EH (cell line): ENCODE results near the gene GLDN.
A peak's percentile ranks its signal among the peaks of the same experiment; 100 is the strongest.

ENCODE experiments used
- DNase-seq: peaks from one replicate; pipeline ENCODE4 v3.0.0-alpha.2; 2015; ENCODE audit warnings: low read depth

The GLDN gene

DNA sequence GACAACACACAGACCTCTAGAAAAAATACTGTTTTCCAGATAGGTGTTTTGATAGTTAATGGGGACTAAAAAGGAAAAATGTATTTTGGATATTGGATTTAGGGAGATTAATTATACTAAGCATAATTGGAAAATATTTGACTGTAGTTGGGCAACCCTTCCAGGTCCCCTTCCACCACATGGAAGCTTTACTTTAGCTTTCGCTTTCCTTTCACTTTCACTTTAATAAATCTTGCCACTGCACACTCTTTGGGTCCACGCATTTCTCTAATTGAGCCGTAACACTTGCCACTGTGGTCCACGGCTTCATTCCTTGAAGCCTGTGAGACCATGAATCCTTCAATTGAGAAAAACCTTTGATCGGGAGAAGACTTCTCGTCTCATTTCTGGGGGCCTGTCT lies 15.5 kb downstream of the GLDN start:
- no peak for DNase-seq

DNA sequence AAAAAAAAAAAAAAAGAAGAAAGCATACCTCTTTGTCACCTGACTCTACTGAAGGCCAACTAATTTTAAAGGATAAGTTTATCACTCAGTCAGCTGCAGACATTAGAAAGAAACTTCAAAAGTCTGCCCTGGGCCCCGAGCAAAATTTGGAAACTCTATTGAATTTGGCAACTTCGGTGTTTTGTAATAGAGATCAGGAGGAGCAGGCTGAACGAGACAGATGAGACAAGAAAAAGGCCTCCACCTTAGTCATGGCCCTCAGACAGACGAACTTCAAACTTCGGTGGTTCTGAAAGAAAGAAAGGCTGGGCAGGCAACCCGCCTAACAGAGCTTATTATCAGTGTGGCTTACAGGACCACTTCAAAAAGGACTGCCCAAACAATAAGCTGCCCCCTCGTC lies 18.5 kb downstream of the GLDN start:
- DNase-seq, result no peak

DNA sequence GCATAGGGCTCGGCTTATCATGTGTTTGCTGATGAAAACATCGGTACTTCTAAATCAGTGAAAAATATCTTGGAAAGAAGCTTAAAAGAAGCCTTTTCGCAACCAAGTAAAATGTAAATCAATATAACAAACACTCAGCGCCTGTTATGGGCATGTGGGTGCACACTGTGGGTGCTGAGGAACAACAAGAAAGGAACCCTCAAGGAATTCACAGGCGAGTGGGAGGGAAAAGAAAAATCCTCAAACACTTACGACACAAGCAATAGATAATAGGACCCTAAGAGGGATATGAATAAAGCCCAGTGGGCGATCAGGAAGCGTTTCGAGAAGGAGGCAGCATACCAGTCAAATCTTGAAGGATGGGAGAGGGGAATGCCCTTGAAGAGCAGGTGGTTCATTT lies 21.9 kb downstream of the GLDN start:
- no peak for DNase-seq

DNA sequence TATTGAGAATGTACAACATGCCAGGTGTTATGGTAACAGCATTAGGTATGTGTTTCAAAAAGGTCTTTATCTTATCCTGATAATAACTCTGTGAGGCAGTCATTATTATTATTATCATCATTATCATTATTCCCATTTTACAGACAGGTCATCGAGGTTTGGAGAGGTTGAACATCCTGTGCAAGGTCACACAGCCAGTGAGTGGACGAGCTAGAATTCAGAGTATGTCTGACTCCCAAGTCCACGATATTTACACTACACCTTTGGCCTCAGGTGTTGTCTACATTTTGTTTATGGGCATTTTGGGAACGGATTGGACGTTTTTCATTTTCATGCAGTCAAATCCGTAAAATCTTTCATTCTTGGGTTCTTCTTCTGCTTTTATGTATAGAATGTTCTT lies 24.0 kb downstream of the GLDN start:
- DNase-seq, result no peak

DNA sequence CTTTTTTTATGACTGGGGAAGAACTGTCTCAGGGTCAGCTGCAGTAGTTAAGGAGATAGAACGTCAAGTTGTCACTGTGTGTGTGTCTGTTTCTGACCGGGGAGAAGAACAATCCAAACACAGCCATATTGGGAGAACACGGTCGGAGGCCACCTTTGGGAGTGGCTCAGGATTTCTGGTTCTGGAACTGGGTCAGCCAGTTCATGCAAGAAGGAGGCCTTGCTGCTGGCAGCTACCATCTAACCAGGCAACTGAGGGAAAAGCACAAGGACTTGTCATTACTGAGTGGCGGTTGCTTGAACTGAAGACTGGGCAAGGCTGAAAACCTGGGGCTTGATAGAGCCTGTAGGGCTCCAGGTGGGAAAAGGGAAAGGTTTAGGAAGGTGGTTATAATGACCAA lies 24.6 kb downstream of the GLDN start:
- no peak for DNase-seq

DNA sequence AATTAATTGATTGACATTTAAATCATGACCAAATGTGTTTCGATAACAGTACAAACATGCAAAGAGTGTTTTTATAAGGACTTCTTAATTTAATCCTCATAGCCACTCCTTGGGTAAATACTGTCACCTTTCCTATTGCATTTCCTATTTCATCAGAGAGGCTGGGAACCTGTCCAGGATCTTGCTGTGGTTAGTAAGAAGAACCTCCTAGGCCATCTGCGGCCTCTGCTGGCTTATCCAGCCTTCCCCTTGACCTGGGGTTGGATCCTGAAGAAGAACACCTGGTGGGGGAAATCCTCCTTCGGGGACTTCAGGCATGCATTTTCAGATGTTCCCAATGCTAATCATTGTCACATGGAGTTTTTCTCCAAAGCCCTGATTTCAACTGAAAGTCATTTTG lies 25.5 kb downstream of the GLDN start:
- DNase-seq, result peak; percentile 72

DNA sequence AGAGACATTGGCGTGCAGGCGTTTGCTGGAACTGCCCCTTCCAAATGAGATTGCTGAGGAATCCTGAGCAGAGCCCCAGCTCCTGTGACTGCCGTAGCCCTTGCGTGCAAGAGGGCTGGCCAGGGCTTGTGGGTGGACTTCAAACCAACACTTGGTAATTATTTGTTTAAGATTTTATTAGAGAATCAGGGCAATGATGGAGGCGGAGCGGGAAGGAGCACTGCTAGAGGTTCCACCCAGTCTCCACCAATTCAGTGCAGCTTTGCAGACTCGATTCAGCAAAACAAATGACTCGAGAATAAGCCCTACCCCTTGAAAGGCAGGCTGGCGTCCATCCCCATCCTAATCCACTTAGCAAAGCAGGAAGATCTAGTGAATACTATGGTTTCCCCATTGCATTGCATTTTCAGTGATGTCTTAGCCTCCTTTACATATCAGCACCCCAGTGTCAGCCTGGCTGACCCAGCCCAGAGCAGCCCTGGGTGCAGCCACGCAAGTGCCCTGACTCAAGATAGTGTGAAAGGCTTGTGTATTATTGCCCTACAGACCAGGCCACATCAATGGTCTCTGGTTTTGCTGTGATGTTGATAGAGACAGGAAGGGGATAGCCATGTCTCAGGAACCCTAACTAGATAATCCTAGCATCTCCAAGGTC lies 26.0 kb downstream of the GLDN start:
- DNase-seq, result peak; percentile 85

DNA sequence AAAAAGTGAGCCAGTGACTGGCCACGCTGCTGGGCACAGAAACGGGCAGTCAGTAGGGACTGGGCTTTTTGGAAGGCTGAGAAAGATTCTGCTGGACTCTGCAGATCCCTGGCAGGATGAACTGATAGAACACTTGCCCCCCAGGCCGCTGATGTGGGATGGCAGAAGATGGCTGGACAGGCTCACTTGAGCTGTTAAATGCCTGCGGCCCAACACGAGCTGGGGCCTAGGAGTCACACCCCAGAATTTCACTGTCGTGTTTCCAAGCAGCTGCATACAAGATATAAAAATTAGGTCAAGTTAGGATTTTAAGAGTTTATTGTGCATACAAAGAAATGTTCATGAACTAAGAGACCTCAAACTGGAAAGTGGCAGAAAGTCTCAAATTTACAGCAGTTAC lies 26.9 kb downstream of the GLDN start:
- no peak for DNase-seq

DNA sequence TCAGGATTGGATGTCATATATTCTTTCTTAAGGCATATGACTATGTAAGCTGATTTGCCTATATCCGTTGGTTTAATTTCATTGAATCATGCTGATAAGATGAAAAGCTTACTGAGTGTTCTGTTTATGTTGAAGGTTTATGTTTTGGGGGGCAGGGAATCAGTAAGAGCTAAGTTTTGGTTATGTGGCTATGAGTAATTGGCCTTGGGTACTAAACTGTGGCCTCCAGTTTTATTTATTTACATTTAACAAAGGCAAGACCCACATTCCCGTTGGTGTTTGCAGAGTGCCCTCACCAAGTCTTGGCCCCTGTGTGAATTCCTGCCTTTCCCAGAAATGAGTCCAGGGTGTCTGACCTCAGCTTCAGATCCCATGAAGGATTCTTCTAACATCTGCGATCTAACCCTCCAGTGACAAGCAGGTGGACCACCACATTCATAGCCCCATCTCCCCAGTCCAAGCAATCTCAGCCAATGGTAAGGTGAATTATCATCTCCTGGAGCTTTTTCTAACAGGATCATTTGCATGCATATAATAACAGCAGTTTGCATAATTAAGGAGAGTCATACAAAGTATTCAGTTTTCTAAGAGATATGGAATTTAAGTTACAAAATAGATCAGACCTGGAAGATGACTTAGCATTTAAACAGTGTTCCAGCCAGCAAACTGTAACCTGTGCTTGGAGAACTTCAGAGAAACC lies 27.4 kb downstream of the GLDN start:
- peak; percentile 86 for DNase-seq

DNA sequence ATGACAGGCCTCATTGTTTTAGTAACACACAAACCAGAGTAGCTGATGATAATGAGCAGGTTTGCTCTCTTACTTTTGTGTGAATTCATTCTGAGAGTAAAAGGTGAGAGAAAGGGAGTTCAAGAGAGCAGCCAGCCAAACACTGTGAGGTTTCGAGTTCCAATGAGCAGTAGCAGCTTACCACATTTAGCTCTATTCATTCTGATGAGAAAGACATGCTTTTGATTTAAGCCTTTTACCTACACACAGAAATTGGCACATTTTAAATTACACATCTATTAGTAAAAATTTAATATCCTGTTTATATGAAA lies 28.0 kb downstream of the GLDN start:
- no peak for DNase-seq

DNA sequence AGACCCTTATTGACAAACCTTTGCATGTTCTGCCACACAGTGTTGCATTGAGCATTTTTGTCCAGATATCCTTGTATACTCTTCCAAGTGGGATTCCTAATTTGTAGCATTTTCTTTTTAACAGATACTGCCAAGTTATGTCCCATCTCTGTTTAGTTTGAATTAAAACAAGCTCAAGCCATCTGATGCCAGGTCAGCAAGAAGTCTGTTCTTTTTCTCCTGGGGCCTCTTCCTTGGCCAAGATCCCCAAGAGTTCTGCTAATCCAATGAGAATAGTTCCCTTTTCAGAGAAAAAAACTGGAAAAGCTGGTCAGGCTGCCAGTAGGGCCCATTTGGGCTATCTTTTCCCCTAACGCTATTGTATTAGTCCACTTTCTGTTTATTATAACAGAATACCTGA lies 29.8 kb downstream of the GLDN start:
- no peak for DNase-seq

DNA sequence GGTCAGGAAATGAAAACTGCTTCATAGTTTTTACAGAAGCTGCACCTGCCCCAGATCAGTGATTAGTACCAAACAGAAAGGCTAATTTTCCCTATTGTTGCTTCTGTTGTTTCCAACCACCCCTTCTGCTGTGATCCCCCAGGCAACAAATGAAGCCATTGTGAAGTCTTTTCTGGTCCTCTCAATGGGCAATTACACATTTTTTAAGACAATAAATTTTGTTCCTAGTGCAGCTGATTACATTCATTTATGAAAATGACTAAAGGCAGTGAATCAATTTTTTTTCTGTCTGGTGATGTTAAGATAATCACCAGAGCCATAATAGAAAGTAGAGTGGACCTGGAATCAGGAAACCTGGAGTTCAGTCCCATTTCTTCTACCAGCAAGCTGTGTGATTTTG lies 32.7 kb downstream of the GLDN start:
- DNase-seq, result no peak

DNA sequence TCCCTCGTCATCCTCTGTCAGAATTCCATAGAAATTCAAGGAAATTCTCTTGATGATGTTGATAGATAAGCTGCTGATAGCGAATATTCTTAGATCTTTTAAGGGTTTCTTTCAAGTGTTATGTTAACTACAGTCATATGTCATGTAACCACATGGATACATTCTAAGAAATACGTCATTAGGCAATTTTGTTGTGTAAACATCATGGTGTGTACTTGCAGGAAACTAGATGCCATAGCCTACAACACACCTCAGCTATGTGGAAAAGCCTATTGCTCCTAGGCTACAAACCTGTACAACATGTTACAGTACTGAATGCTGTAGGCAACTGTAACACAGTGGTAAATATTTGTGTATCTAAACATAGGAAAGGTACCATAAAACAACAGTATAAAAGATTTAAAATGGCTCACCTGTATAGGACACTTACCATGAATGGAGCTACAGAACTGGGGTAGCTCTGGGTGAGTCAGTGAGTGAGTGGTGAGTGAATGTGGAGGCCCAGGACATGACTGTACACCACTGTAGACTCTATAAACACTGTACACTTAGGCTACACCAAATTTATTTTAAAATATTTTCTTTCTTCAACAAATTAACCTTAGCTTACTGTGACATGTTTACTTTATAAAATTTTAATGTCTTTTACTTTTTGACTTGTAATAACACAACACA lies 34.6 kb downstream of the GLDN start:
- DNase-seq, result peak; percentile 58

DNA sequence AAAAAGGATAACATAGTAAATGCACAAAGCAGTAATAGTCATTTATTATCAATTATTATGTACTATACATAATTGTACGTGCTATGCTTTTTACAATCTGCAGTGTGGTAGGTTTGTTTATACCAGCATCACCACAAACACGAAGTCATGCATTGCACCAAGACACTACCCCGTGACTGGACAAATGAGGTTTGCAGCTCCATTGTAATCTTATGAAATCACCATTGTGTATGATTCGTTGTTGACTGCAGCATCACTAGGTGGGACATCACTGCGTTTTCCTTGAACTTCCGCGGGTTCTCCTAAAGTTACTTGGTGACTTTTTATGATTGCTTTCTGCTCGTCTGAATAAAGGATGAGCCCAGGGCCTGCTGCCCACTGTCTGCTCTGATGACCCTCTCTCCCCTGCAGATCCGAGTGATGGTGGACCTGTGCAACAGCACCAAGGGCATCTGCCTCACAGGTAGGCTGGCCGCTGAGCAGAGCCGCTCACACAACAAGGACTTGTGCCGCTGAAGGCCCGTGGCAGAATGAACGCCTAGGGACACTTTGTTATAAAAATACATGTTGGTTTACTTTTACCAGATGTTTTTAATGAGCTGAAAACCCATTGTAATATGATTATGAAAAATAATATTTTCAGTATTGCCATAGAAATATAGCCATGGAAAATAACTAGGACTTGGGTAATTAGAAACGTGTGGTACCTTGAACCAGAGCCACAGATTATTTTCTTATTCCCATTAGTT lies 35.8 kb downstream of the GLDN start:
- DNase-seq, result peak; percentile 81

DNA sequence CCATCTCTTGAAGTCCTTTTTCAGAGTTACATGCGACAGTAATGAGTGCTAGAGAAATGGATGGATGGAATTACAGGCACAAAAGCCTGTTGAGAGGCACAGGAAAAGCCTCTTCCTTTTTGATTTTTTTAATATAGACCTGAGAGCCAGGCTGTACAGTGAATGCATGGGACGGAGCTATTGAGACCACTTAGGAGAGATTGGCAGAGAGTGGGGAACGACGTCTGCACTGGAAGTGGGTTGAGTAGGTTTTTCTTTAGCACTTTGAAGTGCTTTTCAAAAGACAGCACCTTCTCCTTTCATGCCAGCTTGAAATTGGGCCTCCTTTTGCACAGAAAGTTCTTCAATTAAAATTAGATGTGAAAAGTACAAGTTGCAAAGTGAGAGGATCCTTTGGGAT lies 37.0 kb downstream of the GLDN start:
- DNase-seq, result no peak

DNA sequence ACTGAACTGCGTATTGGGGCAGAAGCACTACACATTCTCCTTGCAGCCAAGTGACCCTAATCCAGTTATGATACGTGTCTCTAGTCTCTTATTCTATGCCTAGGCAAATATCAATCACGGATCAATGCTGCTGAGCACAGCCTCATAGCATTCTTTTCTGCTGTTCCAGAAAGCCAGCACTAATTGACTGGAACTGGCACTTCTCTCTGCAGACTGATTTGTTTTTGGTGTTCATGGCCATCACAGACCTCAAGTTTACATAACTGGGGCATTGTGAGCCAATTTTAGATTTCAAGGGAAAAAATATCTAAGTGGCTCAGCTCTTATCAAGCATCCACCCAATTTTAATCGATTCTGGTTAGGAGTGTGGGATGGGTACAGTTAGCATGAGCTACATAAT lies 37.9 kb downstream of the GLDN start:
- no peak for DNase-seq

DNA sequence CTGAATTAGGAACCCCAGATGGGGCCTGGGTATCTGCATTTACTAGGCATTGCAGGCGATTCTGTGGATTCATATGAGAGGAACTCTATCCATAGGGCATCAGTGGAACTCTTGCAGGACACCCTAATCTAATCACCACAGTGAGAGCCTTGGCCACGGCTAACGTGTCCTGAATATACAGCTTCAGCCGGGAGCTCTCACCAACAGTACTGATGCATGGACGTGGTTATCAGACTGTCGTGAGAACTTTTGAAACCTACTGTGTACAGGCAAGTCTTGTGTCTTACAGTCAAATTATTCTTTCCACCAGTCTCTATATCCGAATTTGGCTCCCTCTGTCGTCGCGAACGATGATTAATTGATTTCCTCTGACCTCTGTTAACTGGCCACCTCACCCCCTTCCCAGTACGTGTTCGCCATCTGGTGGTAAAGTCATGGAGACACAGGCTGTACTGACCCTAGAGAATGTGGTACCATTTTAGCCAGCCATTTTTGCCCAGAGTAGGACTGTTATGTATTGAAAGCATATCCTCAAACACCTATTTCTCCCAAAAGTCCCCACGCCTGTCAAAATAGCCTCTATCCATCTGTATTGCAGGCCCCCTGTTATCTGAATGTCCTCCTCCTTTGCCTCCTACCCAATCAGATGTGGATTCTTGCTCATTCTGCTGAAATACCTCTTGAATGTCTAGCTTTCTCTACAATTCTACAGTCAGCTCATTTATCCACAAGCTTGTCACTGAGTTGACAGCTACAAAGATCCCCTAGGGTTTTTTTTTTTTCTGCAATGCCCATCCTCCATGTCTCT lies 39.7 kb downstream of the GLDN start:
- DNase-seq, result peak; percentile 82

DNA sequence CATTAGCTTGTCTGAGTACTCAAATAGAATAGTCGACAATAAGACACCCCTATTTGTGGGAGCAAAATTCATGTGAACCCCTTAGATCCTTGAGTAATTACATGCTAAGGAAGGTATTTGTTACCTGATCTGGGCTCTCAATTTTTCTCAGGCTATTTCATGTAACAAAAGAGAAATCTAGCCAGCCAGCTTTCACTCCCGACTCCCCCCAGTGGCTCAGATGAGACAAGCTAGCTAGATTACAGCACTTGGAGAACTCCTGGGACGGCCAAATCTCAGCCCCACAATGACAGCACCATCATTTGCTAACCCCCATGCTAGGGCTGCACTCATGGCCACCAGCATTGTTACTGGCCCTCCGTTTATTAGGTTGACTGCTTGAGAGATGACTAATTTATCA lies 41.3 kb downstream of the GLDN start:
- DNase-seq, result peak; percentile 53

DNA sequence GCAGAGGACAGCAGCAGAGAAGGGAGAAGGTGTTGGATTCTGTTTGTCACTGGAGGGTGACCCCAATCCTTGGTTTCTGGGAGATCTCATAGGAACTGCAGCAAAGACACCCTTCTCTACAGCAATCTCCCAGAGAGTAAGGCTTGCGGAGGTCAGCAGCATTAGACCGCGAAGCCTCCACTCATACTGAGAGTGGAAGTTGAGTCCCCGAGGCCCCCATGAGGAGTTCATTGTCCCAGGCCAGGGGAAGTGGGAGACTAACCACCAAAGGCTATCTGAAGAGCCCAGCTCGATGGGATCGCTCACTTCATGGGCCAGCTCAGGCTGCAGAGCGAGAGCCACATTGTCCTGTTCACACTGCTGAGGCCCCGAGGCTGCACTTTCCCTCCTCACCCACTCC lies 44.6 kb downstream of the GLDN start:
- DNase-seq, result no peak

DNA sequence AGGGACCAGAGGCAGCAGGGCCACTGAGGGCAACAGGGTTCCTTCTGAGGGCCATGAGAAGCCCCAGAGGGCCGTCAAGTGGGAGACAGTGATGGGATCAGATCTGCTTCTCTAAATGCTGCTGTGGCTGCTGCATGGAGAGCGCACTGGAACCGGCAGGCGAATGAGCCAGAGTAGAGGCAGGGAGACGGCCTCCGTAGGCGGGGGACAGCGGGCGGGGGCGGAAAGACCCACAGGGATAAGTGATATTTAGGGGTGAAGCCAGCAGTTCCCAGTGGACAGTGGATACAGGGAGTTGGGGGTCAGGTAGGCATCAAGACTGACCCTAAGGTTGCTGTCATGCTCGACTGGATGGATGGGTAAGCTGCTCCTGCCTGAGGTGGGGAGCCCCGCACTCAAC lies 45.0 kb downstream of the GLDN start:
- no peak for DNase-seq

DNA sequence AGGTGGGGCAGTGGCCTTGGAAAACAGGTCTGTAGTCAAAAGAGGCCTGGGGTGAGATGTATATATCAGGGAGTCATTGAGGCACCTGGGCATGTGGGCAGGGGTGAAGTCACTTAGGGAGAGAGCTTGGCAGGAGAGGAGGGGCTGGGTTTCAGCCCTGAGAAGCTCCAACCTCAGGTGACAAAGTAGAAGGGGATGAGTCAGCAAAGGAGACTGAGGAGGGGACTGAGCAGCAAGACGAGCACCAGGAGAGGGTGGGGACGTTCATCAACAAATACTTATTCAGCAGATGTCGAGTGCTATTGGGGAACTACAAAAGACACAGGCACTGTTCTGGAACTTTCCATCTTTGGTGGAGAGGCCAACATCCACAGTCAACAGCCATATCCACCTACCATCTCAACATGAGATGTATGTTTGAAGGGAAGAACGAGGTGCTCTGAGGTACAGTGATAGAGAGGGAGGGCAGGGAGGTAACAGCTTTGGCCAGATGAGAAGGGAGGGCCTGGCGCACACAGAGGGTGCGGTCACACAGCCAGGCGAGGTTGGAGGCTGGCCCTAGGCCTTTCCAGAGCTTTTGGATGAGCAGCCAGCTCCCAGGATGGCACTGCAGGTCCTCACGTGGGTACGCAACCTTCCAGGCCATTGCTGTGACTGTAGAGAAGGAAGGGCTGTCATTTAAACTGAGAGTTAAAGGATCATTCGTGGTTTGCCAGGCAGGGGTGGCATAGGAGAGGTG lies 45.7 kb downstream of the GLDN start:
- no peak for DNase-seq

DNA sequence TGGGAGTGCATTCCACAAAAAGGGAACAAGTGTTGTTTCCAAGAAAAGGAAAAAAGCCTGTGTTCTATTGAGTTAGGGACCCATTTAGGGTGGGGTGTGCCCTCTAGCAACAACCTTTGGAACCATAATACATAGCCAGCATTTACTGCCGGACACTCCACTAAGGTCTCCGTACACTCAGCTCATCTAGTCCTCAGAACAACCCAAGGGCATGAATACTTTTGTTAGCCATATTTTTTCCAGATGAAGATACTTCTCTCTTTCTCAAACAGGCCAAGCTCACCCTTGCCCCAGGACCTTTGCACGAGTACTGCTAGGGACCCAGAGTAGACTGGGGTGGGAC lies 46.2 kb downstream of the GLDN start:
- DNase-seq, result no peak
